A172 (cell line): ENCODE results near the gene HSPG2. TPM values are rescaled to one million over a fixed set of nuclear protein-coding genes. Genes with fewer than 3 reads are reported as not detected.

Experiments
- DNase-seq: peaks from one replicate; pipeline ENCODE4 v3.0.0-alpha.2; 2015; ENCODE audit warnings: low spot score
- total RNA-seq: library from RNA; depleted of rRNA; stranded (reverse); fragments of >200 nt; shearing (Covaris generic); gene quantifications from 2 replicates; pipeline ENCODE4 v1.2.3, GENCODE V29; 2014

The HSPG2 gene
- total RNA-seq, 1 experiment from 2014 or later = 17.9 TPM

DNA sequence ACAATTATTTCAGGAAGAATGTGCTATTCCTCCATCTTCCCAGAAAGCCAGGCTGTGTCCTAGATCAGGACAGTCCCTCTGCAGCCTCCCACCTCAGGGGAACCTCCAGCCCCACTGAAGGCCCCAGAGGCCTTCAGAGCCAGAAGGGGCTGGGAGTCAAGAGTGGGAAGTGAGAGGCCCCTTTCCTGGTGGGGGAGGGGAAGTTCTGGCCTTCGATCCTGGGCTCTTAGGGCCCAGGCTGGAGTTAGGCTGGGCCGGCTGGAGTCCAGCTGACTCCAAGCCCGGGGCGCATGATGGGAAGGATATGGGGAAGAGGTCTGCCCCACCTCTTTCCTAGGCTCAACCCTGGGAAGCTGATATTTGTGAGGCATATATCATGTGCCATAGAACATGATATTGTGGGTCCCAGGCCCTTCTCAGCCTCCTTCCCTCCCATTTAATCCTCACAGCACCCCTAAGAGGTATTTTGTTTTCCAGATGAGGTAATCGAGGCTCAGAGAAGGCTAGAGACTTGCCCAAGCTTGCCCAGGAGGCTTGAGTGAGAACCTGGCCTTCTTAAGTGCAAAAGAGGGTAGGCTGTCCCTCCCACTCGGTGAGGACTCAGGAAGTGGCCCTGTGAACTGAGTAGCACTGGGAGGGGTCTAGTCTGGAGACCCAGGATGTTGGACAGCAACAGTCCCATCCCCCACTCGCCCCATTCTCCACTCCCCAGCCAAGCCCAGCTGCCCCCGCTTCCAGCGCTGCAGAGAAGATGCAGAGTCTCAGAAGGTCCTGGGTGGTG, 18.6 kb upstream of the HSPG2 start:
- DNase-seq = no peak

- DNase-seq = no peak
Measured at GRCh38 chr1:21955058-21955457, 17.9 kb upstream of the HSPG2 start.

GRCh38 chr1:21952786-21953520, 15.8 kb upstream of the HSPG2 start:
- DNase-seq = no peak

DNA sequence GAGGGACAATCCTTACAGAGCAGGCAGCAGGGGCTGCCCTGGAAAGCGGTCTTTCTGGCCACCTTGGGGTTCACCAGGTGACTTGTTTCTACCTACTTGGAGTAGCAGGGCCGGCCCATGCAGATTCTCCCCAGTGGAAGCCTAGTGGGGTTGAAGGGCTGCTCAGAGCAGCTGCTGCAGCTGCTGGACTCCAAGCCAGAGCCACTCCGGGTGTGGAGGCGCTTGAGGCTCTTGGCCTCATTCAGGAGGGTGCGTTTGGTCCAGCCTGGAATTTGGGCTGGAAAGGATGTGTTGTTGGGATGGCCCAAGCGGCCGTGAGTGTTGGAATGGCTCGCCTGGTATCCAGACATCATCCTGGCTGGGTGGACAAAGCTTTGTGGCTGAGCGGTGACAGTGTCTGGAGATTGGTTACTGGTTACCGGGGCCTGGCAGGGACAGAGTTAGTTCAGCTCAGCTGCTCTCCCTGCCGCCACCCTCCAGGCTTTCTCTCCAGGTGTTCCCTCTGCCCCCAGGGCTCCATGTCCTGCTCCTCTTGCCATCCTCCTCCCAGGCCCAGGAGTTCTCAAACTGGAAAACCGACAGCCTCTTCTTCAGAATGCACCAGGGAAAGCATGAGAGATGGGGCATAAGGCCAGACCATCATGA, 14.2 kb upstream of the HSPG2 start:
- DNase-seq = no peak

GRCh38 chr1:21950734-21951133, 13.6 kb upstream of the HSPG2 start:
- DNase-seq = no peak

DNA sequence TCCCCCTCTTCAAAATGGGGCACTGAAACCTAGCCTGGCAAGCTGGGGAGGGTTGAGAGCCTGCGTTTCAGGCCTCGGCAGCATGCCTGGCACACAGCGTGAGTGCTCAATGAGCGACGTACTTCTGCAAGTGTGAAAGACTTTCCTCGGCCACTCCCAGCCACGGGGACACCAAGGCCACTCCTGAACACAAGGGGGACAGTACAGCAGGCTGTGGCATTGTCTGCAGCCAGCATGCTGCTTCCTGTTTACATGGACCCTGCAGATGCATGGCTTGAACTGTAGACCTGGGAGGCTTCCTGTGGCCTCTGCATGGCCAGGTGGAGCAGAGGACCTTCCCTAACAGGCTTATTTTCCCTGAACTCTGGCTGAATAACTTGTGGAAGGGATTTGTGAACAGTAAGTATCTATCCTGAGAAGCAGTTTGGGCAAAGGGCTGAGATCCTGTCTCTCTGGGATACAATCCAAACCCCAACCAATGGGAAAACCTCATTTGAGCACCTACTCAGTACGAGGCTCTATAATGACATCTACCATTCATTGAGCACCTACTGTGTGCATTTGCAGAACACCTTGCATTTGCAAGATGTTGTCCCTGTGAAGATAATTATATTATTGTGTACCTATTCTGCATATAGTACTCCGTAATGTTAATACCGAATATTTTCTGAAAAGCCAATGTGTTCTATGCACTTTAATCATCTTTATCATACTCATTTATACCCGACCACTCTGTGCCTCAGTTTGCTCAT, 9.9 kb upstream of the HSPG2 start:
- no peak for DNase-seq

DNA sequence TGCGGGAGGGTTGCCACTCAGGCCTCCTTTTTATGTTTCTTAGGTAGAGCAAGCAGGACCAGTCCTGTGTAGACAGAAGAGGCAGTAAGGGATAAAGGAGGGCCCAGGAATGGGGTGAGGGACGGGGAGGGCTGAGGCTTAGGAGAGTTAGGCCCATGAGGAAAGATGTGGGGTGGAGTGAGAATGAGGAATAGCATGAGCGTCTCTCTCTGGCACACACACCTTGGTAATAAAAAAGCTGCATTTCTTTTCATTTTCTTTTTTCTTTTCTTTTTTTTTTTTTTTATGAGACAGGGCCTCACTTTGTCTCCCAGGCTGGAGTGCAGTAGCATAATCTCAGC, 7.6 kb upstream of the HSPG2 start:
- DNase-seq = no peak

DNA sequence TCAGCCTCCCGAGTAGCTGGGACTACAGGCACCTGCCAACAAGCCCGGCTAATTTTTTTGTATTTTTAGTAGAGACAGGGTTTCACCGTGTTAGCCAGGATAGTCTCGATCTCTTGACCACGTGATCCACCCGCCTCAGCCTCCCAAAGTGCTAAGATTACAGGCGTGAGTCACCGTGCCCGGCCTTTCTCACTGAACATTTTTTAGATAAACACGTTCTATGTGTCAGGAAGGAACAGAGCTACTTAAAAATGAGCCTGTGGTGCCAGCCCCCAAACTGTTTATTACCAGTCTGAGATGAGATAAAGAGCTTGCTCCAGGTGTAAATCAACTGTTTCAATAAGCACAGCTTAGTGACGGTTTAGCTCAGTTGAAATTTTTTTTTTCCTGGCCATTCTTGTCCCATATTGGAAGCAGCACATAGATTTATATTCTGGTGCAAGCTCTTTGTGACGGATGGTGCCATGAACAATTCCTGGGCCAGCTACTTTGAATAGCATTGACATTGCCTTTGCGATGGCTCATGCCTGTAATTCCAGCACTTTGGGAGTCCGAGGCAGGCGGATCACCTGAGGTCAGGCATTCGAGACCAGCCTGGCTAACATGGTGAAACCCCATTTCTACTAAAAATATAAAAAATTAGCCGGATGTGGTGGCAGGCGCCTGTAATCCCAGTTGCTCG, 6.0 kb upstream of the HSPG2 start:
- peak; percentile 49 for DNase-seq

DNA sequence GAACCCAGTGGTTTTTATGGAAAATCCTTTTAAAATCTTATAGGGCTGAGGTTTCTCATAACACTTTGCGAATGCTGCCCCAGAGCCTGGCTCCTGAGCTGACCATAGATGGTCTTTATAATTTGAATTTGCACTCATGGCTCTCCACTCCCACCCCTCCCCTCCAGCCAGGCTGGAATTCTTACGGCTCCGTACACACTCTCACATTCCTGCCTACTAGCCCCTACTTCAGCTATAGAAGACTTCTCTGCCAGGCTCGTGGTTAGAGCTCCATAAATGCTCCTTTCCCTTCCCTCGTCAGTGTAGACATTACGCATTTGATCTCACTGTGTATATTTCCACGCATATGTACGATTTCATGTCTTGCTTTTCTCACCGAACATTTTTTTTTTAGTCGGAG, 5.4 kb upstream of the HSPG2 start:
- no peak for DNase-seq

DNA sequence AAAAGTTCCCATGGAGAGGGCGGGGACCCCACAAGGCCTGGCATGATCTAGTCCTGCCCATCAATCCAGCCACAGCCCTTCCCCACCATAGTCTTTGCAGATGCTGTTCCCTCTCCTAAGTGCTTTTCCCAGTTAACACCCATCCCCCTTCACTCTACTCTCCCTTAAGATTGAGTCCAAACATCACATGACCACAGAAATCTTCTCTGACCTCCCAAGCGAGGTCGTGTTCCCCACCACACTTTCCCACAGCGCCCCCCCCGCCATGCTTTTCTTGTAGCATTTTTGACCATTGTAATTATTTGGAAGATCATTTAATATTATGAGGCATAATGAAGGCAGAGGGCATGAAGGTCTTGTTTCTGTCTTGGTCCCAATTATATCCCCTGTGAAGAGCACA, 4.3 kb upstream of the HSPG2 start:
- no peak for DNase-seq

- no peak for DNase-seq
Measured at GRCh38 chr1:21940492-21940891, 3.4 kb upstream of the HSPG2 start.

DNA sequence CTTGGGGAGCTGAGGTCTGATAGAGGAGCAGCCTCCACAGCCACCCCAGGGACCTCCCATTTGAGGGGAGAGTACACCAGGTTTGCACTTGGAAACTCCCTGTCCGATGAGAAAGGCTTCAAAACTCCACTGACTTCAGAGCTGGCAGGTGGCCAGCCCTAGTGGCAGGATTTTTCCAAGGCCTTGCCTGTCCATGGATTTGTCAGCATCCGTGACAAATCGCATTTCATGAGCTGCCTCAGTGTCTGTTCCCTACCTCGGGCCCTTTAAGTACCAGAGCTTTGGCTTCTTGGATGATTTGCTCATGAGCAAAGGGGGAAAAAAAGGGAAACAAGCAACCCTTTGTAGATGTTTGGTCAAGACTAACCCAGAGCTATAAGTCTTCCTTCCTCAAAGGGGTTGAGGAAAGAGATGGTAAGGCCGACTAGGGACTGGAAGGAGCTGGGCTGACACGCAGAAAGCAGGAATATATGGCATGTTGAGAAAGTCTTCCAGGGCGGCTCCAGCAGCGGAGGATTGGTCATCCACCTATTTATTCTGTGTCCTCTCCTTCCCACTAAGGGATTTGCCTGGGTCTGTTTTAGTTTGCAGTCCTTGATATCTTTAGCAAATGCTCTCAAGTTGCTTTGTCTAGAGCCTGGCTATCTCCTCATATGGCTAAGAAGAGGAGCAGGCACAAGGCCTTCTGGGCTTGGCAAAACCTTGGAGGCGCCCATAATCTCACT, 2.7 kb upstream of the HSPG2 start:
- DNase-seq = peak; percentile 79

DNA sequence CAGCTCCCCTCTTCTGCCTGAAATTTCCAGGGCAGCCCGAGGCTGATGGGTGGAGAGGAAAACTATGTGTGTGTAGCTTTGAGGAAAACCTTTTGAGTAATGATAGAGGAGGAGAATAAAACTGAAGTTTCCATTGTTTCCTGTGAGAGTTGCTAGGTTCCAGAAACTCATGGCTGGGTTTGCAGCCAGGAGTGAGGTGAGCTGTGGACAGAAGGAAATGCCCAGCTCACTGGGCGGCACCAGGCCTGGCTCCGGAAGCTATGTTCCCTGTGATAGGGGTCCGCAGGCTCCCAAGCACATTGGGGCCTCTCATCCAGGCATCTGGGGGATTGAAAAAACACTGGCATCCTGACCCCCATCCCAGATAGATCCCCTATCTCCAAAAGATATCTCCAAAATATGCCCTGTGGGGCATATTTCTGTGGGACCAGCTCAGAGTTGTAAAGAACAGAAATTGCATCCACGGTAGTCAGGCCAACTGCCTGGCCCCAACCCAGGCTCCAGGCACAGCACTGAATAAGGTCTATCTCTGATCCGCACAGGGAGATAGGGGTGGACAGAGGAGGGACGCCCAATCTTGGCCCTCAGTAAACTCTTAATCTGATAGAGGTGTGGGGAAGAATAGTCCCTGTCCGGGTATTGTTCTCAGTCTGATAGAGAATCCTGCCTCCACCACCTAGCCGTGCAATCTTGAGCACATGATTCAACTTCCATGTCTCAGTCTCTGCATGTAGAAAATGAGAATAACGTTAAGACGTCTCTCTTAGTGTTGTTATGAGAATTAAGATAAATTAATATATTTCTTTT, 1.8 kb upstream of the HSPG2 start:
- DNase-seq = no peak

- DNase-seq = no peak
Measured at GRCh38 chr1:21937372-21938121, 437 bp upstream of the HSPG2 start.

DNA sequence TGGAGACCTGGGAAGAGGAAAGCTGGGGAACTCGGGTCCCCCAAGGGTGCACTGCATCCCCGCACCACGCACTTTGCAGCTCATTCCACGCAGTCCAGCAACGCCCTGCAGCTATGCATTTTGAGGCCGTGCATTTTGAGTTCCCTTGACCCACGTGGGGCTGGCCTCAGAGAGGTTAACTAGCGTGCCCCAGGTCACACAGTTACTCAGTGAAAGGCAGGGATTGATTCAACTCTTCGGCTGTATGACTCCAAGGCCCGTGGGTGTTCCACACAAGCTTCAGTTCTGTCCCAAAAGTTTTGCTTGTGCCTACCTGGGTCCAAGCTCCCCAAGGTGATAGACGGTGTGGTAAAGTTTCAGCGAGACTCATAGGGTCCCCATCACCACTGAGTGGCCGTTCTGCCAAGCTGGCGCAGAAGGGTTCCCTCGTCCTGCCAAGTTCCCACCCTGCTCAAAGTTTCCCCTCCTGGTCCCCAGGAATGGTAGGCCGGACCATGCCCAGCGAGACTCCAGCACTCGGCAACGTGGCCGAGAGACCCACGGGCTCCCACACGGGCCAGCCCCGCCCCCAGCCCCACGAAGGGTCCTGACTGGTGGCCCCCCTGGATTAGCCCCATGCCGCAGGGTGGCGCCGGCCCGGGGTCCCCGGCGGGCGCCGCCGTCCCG, 611 bp downstream of the HSPG2 start:
- DNase-seq = no peak

DNA sequence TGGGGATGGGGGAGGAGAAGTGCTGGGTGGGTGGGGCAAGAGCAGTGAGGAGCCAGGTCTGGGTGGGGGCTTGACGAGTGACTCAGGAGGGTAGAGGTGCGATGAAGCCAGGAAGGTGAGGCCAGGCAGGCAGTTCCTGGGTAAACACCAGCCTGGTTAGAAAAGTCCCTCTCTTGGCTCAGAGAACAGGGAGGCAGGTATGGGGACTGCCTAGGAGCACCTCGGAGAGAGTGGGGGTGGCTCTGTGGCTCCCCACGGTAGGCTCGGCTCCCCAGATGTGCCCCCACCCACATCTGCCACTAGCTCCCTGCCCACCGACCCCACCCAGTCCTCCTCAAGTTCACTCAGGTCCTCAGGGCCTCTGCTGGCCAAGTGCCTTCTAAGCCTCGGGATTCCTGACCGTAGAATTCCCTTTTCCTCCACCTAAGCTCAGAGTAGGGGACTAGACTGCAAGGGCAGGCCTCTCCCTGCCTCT, 1.2 kb downstream of the HSPG2 start:
- DNase-seq = no peak

- DNase-seq = no peak
Measured at GRCh38 chr1:21935393-21935804, 1.7 kb downstream of the HSPG2 start.

GRCh38 chr1:21933397-21934248, 3.5 kb downstream of the HSPG2 start:
- DNase-seq = peak; percentile 68
